ENCODE data around the gene IQSEC1. TPM values are rescaled to one million over a fixed set of nuclear protein-coding genes. Genes with fewer than 3 reads are reported as not detected.

IQSEC1 gene
- total RNA-seq, 1 experiment from 2014 or later, result 13.3 TPM

GRCh38 chr3:13022348-13023234, 50.6 kb downstream of the IQSEC1 start:
- Mint-ChIP-seq H3K4me1 (ENCODE audit: low read depth, unreplicated experiment) (peaks cover 55% of the 10 kb centered on the region), H3K36me3 (ENCODE audit: insufficient read depth, unreplicated experiment) (peaks cover 11% of the 10 kb centered on the region), H3K9me3 (ENCODE audit: low read depth, unreplicated experiment) (peaks cover 3% of the 10 kb centered on the region), H3K4me3 (ENCODE audit: low read depth, unreplicated experiment) (peak overlapping the region; percentile 57), H3K27ac (ENCODE audit: unreplicated experiment) (no peak overlapping the region), H3K27me3 (ENCODE audit: unreplicated experiment) (peaks cover 5% of the 10 kb centered on the region)
- DNase-seq, result peak; percentile 81
- no peak for TF ChIP-seq CTCF (IDR thresholded peaks at IDR 0.05; ENCODE audit: unreplicated experiment)
- intact Hi-C loops (cut with micrococcal nuclease; ENCODE audit: unreplicated experiment), result no loop called here
- CTCF ChIA-PET, result interaction anchor here (0.6 to 0.9 kb wide), 3 partner anchors 11 to 1556 kb away, joined by 3 to 5 read pairs (median 4); no protein-coding TSS in a partner anchor
- no TSS peak for BruUV-seq (replicated peaks)

GRCh38 chr3:13021141-13022114, 51.8 kb downstream of the IQSEC1 start:
- Mint-ChIP-seq H3K4me1 (ENCODE audit: low read depth, unreplicated experiment) (peaks cover 55% of the 10 kb centered on the region), H3K9me3 (ENCODE audit: low read depth, unreplicated experiment) (peaks cover 6% of the 10 kb centered on the region), H3K27me3 (ENCODE audit: unreplicated experiment) (peaks cover 17% of the 10 kb centered on the region), H3K27ac (ENCODE audit: unreplicated experiment) (peak overlapping the region; percentile 10), H3K4me3 (ENCODE audit: low read depth, unreplicated experiment) (peak overlapping the region; percentile 57), H3K36me3 (ENCODE audit: insufficient read depth, unreplicated experiment) (peaks cover 11% of the 10 kb centered on the region)
- BruUV-seq (replicated peaks), result no TSS peak
- DNase-seq, result peak; percentile 13
- TF ChIP-seq CTCF (IDR thresholded peaks at IDR 0.05; ENCODE audit: unreplicated experiment), result no peak
- intact Hi-C loops (cut with micrococcal nuclease; ENCODE audit: unreplicated experiment), result no loop called here
- CTCF ChIA-PET, result no interaction called here

GRCh38 chr3:13020159-13020750, 53.0 kb downstream of the IQSEC1 start:
- Mint-ChIP-seq H3K4me3 (ENCODE audit: low read depth, unreplicated experiment) (peak overlapping the region; percentile 11), H3K27ac (ENCODE audit: unreplicated experiment) (no peak overlapping the region), H3K9me3 (ENCODE audit: low read depth, unreplicated experiment) (peaks cover 6% of the 10 kb centered on the region), H3K27me3 (ENCODE audit: unreplicated experiment) (peaks cover 18% of the 10 kb centered on the region), H3K4me1 (ENCODE audit: low read depth, unreplicated experiment) (peaks cover 49% of the 10 kb centered on the region), H3K36me3 (ENCODE audit: insufficient read depth, unreplicated experiment) (peaks cover 11% of the 10 kb centered on the region)
- BruUV-seq (replicated peaks), result no TSS peak
- no peak for TF ChIP-seq CTCF (IDR thresholded peaks at IDR 0.05; ENCODE audit: unreplicated experiment)
- DNase-seq, result no peak
- CTCF ChIA-PET, result no interaction called here
- intact Hi-C loops (cut with micrococcal nuclease; ENCODE audit: unreplicated experiment), result no loop called here
